HUDEP-2 (cell line): ENCODE data around the gene ARHGAP33.
"Not testable (repeated sequence)": the region's sequence is repeated elsewhere in the genome, so short reads cannot be mapped to it uniquely, and the experiment has no call there.

Experiments used
- DNase-seq, 76 experiments: peaks; one replicate each; lab custom pipeline; 2025; ENCODE audit not compliant: unreplicated experiment in 76 of 76; lab: John Stamatoyannopoulos, UW

ARHGAP33 gene

GRCh38 chr19:35754370-35755130 is 20.8 kb upstream of the ARHGAP33 start:
- DNase-seq: no peak

GRCh38 chr19:35755131-35755549 is 20.2 kb upstream of the ARHGAP33 start:
- no peak for DNase-seq

GRCh38 chr19:35755550-35756376 is 19.6 kb upstream of the ARHGAP33 start:
- DNase-seq: peak in 28 of 76 experiments; percentile 13 to 55 (median 36)

- no peak for DNase-seq
Measured at GRCh38 chr19:35756377-35757230, 18.8 kb upstream of the ARHGAP33 start, which contains the start of gene HSPB6. HSPB6 (minus strand) TSS chr19:35757029; CDS start chr19:35757008, 21 bp downstream.

GRCh38 chr19:35757231-35757748 is 18.1 kb upstream of the ARHGAP33 start:
- peak in 41 of 76 experiments; percentile 33 to 93 (median 64) for DNase-seq

- peak; percentile 79 to 100 (median 100) for DNase-seq
Measured at GRCh38 chr19:35757749-35758608, 17.4 kb upstream of the ARHGAP33 start, which contains the start of gene PROSER3. PROSER3 (plus strand) TSS chr19:35758176; CDS start chr19:35758216, 40 bp downstream.

GRCh38 chr19:35759697-35760096 is 15.7 kb upstream of the ARHGAP33 start:
- no peak for DNase-seq

- DNase-seq: no peak
Measured at GRCh38 chr19:35760711-35761349, 14.5 kb upstream of the ARHGAP33 start.

GRCh38 chr19:35764432-35765315 is 10.7 kb upstream of the ARHGAP33 start:
- DNase-seq: no peak

GRCh38 chr19:35766571-35767104 is 8.7 kb upstream of the ARHGAP33 start:
- DNase-seq: no peak

- DNase-seq: no peak
Measured at GRCh38 chr19:35767288-35768081, 7.9 kb upstream of the ARHGAP33 start.

- DNase-seq: no peak
Measured at GRCh38 chr19:35768082-35768421, 7.3 kb upstream of the ARHGAP33 start.

- DNase-seq: not testable (repeated sequence)
Measured at GRCh38 chr19:35772362-35772761, 3.0 kb upstream of the ARHGAP33 start.

GRCh38 chr19:35773020-35773806 is 2.2 kb upstream of the ARHGAP33 start:
- no peak for DNase-seq

- no peak for DNase-seq
Measured at GRCh38 chr19:35774274-35775045, 904 bp upstream of the ARHGAP33 start.

- DNase-seq: no peak
Measured at GRCh38 chr19:35775046-35775297, 392 bp upstream of the ARHGAP33 start.
